ENCODE results near the gene SAMD11.
"Not testable (repeated sequence)": the region's sequence is repeated elsewhere in the genome, so short reads cannot be mapped to it uniquely, and the experiment has no call there.

SAMD11 gene

GRCh38 chr1:946811-947210 is 23.1 kb downstream of the SAMD11 start:
- not testable (repeated sequence) for DNase-seq

GRCh38 chr1:947958-948357 is 24.2 kb downstream of the SAMD11 start:
- no peak for DNase-seq

- no peak for DNase-seq
Measured at GRCh38 chr1:950268-950667, 26.5 kb downstream of the SAMD11 start.

GRCh38 chr1:950881-951280 is 27.2 kb downstream of the SAMD11 start:
- DNase-seq, result no peak

- no peak for DNase-seq
Measured at GRCh38 chr1:951364-951763, 27.6 kb downstream of the SAMD11 start.

- DNase-seq, result no peak
Measured at GRCh38 chr1:952201-952600, 28.5 kb downstream of the SAMD11 start.

- no peak for DNase-seq
Measured at GRCh38 chr1:952603-953002, 28.9 kb downstream of the SAMD11 start.

- DNase-seq, result no peak
Measured at GRCh38 chr1:953524-954320, 30.0 kb downstream of the SAMD11 start.

- DNase-seq, result no peak
Measured at GRCh38 chr1:954927-955326, 31.2 kb downstream of the SAMD11 start.

- no peak for DNase-seq
Measured at GRCh38 chr1:955474-955873, 31.8 kb downstream of the SAMD11 start.

- DNase-seq, result no peak
Measured at GRCh38 chr1:956636-957035, 32.9 kb downstream of the SAMD11 start.

- peak; percentile 98 for DNase-seq
Measured at GRCh38 chr1:958823-959730, 35.4 kb downstream of the SAMD11 start, which contains the start of gene NOC2L. TSS of gene NOC2L (minus strand) at chr1:959256. CDS start at chr1:959240, 16 bp downstream.

GRCh38 chr1:959731-960362 is 36.1 kb downstream of the SAMD11 start:
- DNase-seq, result no peak

- peak; percentile 78 for DNase-seq
Measured at GRCh38 chr1:960363-961131, 36.8 kb downstream of the SAMD11 start, which contains the start of gene KLHL17. TSS of gene KLHL17 (plus strand) at chr1:960584. CDS start at chr1:960694, 110 bp downstream.

- DNase-seq, result no peak
Measured at GRCh38 chr1:961132-961669, 37.5 kb downstream of the SAMD11 start.

- no peak for DNase-seq
Measured at GRCh38 chr1:962381-963300, 38.9 kb downstream of the SAMD11 start.

GRCh38 chr1:963301-963651 is 39.6 kb downstream of the SAMD11 start:
- no peak for DNase-seq

GRCh38 chr1:963746-964525 is 40.2 kb downstream of the SAMD11 start:
- no peak for DNase-seq

- no peak for DNase-seq
Measured at GRCh38 chr1:964691-965525, 41.2 kb downstream of the SAMD11 start.

All from activated T-cell treated with anti-CD3 and anti-CD28 coated beads for 4 hours (primary cell).